GM12891 (cell line): ENCODE results near the gene USP22.

Experiments
- POLR2A ChIP-seq: IDR thresholded peaks from 2 replicates; pipeline ENCODE4 v1.6.1; 2011; ENCODE audit warnings: low read depth, low read length, control low read depth
- POLR2AphosphoS5 ChIP-seq: IDR thresholded peaks from 2 replicates; pipeline ENCODE4 v1.6.1; 2011; ENCODE audit warnings: low read depth, low read length, control low read depth

DNA sequence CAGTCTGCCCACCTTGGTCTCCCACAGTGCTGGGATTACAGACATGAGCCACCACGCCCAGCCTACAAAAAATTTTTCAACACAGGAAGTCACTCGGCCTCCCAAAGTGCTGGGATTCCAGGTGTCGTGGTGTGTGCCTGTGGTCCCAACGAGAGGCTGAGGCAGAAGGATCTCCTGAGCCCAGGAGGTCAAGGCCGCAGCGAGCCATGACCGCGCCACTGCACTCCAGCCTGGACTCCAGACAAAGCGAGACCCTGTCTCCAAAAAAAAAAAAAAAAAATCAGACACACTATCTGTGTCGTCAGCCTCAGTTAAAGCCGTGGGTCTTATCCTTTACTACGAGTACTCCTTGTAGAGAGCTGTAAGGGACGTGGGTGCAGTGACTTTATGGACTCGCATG is 15.8 kb downstream of the USP22 start:
- TF ChIP-seq POLR2A (no peak), POLR2AphosphoS5 (no peak)
